H9 (cell line): Measurements from ENCODE around the gene KRT25. TPM values are rescaled to one million over a fixed set of nuclear protein-coding genes. Genes with fewer than 3 reads are reported as not detected.

Source experiments
- DNase-seq: peaks from one replicate; pipeline ENCODE4 v3.0.0-alpha.2; 2017
- H2AFZ ChIP-seq: one replicate; pipeline ENCODE4 v1.6.1; 2013; ENCODE audit warnings: mild to moderate bottlenecking, low read length, control low read depth, moderate library complexity
- H2AK5ac ChIP-seq: 2 replicates; pipeline ENCODE4 v1.6.1; 2013; ENCODE audit warnings: low read length, control low read depth, mixed read lengths; ENCODE audit not compliant: insufficient read length
- H2BK120ac ChIP-seq: one replicate; pipeline ENCODE4 v1.6.1; 2013; ENCODE audit warnings: low read depth, mild to moderate bottlenecking, low read length, control low read depth, inconsistent platforms; ENCODE audit not compliant: poor library complexity, severe bottlenecking
- H2BK12ac ChIP-seq: 2 replicates; pipeline ENCODE4 v1.6.1; 2013; ENCODE audit warnings: low read length, control low read depth, mixed read lengths, low read depth; ENCODE audit not compliant: insufficient read length
- H2BK15ac ChIP-seq: 2 replicates; pipeline ENCODE4 v1.6.1; 2013; ENCODE audit warnings: low read depth, low read length, control low read depth
- H2BK20ac ChIP-seq: one replicate; pipeline ENCODE4 v1.6.1; 2013; ENCODE audit warnings: low read depth, mild to moderate bottlenecking, low read length, control low read depth, inconsistent platforms; ENCODE audit not compliant: poor library complexity, severe bottlenecking
- H2BK5ac ChIP-seq: 2 replicates; pipeline ENCODE4 v1.6.1; 2013; ENCODE audit warnings: low read length, control low read depth, mixed read lengths; ENCODE audit not compliant: insufficient read length
- H3K14ac ChIP-seq: 2 replicates; pipeline ENCODE4 v1.6.1; 2013; ENCODE audit warnings: low read length, control low read depth; ENCODE audit not compliant: insufficient read depth
- H3K18ac ChIP-seq: 2 replicates; pipeline ENCODE4 v1.6.1; 2013; ENCODE audit warnings: low read depth, mild to moderate bottlenecking, mixed read lengths, low read length, control low read depth; ENCODE audit not compliant: insufficient read length
- H3K23ac ChIP-seq: 2 replicates; pipeline ENCODE4 v1.6.1; 2013; ENCODE audit warnings: low read length, control low read depth, mixed read lengths, low read depth; ENCODE audit not compliant: insufficient read length
- H3K23me2 ChIP-seq: 2 replicates; pipeline ENCODE4 v1.6.1; 2013; ENCODE audit warnings: low read depth, mild to moderate bottlenecking, mixed read lengths, low read length, control low read depth; ENCODE audit not compliant: insufficient read length, poor library complexity, severe bottlenecking
- H3K27ac ChIP-seq: 2 replicates; pipeline ENCODE4 v1.5.1; 2013; ENCODE audit warnings: low read length, control low read depth, mixed read lengths, low read depth; ENCODE audit not compliant: insufficient read length
- H3K27me3 ChIP-seq: 2 replicates; pipeline ENCODE4 v1.6.1; 2013; ENCODE audit warnings: low read length, control low read depth, inconsistent platforms; ENCODE audit not compliant: insufficient read depth
- H3K4ac ChIP-seq: 2 replicates; pipeline ENCODE4 v1.6.1; 2013; ENCODE audit warnings: low read depth, mild to moderate bottlenecking, control low read depth, inconsistent platforms, low read length, moderate library complexity
- H3K4me1 ChIP-seq: 2 replicates; pipeline ENCODE4 v1.6.1; 2013; ENCODE audit warnings: low read length, control low read depth, inconsistent platforms; ENCODE audit not compliant: insufficient read depth
- H3K4me2 ChIP-seq: 2 replicates; pipeline ENCODE4 v1.6.1; 2013; ENCODE audit warnings: low read length, control low read depth, mixed read lengths; ENCODE audit not compliant: insufficient read length, insufficient read depth
- H3K56ac ChIP-seq: 2 replicates; pipeline ENCODE4 v1.6.1; 2013; ENCODE audit warnings: low read depth, mild to moderate bottlenecking, mixed read lengths, low read length, control low read depth; ENCODE audit not compliant: insufficient read length
- H3K79me1 ChIP-seq: 2 replicates; pipeline ENCODE4 v1.6.1; 2013; ENCODE audit warnings: low read depth, mild to moderate bottlenecking, moderate library complexity, low read length, control low read depth, inconsistent platforms; ENCODE audit not compliant: insufficient read depth, poor library complexity, severe bottlenecking
- H3K79me2 ChIP-seq: 2 replicates; pipeline ENCODE4 v1.6.1; 2013; ENCODE audit warnings: low read length, control low read depth, inconsistent platforms; ENCODE audit not compliant: insufficient read depth
- H3K9ac ChIP-seq: 2 replicates; pipeline ENCODE4 v1.6.1; 2013; ENCODE audit warnings: low read length, control low read depth, mixed read lengths; ENCODE audit not compliant: insufficient read length; ENCODE audit errors: extremely low read depth
- H3K9me3 ChIP-seq: one replicate; pipeline ENCODE4 v1.6.1; 2013; ENCODE audit warnings: low read depth, low read length, inconsistent platforms; ENCODE audit not compliant: control insufficient read depth
- H3T11ph ChIP-seq: one replicate; pipeline ENCODE4 v1.6.1; 2013; ENCODE audit warnings: mild to moderate bottlenecking, low read length, control low read depth, inconsistent platforms
- H4K20me1 ChIP-seq: one replicate; pipeline ENCODE4 v1.6.1; 2013; ENCODE audit not compliant: control insufficient read depth, insufficient read length, insufficient read depth
- H4K5ac ChIP-seq: 2 replicates; pipeline ENCODE4 v1.6.1; 2013; ENCODE audit warnings: low read depth, mild to moderate bottlenecking, mixed read lengths, low read length, control low read depth; ENCODE audit not compliant: insufficient read length
- H4K8ac ChIP-seq: replicated peaks from 2 replicates; pipeline ENCODE4 v1.6.1; 2013; ENCODE audit warnings: low read length, control low read depth, mixed read lengths, low read depth; ENCODE audit not compliant: insufficient read length
- H4K91ac ChIP-seq: 2 replicates; pipeline ENCODE4 v1.6.1; 2013; ENCODE audit warnings: low read depth, mild to moderate bottlenecking, moderate library complexity, mixed read lengths, low read length, control low read depth; ENCODE audit not compliant: insufficient read length
- H3K27ac Mint-ChIP-seq, 3 experiments: 2 replicates in 2 of 3; 3 replicates in 1 of 3; pipeline ENCODE4 v1.8.0; 2020 to 2021; ENCODE audit warnings: mixed read lengths in 3 of 3, mild to moderate bottlenecking in 1 of 3, moderate library complexity in 1 of 3
- H3K27me3 Mint-ChIP-seq: 2 replicates; pipeline ENCODE4 v1.8.0; 2021; ENCODE audit warnings: low read depth, mild to moderate bottlenecking, moderate library complexity, mixed read lengths
- H3K36me3 Mint-ChIP-seq, 3 experiments: 2 replicates in 2 of 3; 3 replicates in 1 of 3; pipeline ENCODE4 v1.8.0; 2020 to 2021; ENCODE audit warnings: low read depth in 3 of 3, mixed read lengths in 3 of 3; ENCODE audit not compliant: insufficient read depth in 1 of 3
- H3K4me1 Mint-ChIP-seq, 2 experiments: 2 replicates each; pipeline ENCODE4 v1.8.0; 2020; ENCODE audit warnings: mixed read lengths in 2 of 2
- H3K4me3 Mint-ChIP-seq, 2 experiments: 2 replicates in 1 of 2; 3 replicates in 1 of 2; pipeline ENCODE4 v1.8.0; 2020 to 2021; ENCODE audit warnings: mild to moderate bottlenecking in 2 of 2, mixed read lengths in 2 of 2, moderate library complexity in 1 of 2
- H3K9me3 Mint-ChIP-seq, 2 experiments: 2 replicates in 1 of 2; 3 replicates in 1 of 2; pipeline ENCODE4 v1.8.0; 2020; ENCODE audit warnings: mild to moderate bottlenecking in 2 of 2, mixed read lengths in 2 of 2, moderate library complexity in 1 of 2
- CTCF ChIP-seq: fragments of 200-600 bp; sonication (generic); conservative IDR thresholded peaks from 3 replicates; pipeline ENCODE4 v1.8.0; 2021; ENCODE audit warnings: antibody characterized with exemption, mild to moderate bottlenecking
- WGBS: extraction: QIAGEN DNeasy Blood & Tissue Kit; methylation state at CpG from one replicate; pipeline ENCODE4 v1.1.7; 2013; ENCODE audit warnings: missing lambda C conversion rate, low lambda C conversion rate, mixed read lengths; ENCODE audit not compliant: insufficient read length; ENCODE audit errors: extremely low coverage; 5-methylcytosine and 5-hydroxymethylcytosine counted together
- total RNA-seq: library from RNA; stranded (reverse); gene quantifications from 2 replicates; pipeline ENCODE4 v1.2.1, GENCODE V29; 2021

Gene KRT25
- total RNA-seq, 1 experiment from 2014 or later, result not detected

DNA sequence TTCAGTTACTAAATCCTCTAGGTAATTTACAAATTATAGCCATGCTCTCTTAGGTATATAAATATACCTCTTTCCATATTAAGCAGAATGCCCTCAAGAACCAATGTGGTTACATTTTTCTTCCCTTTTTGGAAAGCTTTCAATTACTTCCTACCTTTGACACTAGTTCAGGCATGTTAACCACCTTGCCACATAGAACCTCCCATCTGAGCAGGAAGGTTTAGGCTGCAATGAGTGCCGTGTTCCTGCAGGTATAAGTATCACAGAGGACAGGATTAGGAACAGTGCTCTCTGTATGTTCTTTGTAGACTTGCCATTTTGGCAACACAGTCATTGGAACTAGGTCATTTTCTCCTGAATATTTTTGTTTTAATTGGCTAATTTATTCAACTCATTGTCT lies 20.1 kb downstream of the KRT25 start:
- Histone ChIP-seq H2BK120ac (no peak overlapping the region), H2BK5ac (no peak overlapping the region), H2AFZ (no peak overlapping the region), H2BK20ac (no peak overlapping the region), H3K4me1 (no peaks in the 10 kb centered on the region), H2BK15ac (no peak overlapping the region), H2BK12ac (no peak overlapping the region), H3K4me2 (no peak overlapping the region), H3K9ac (no peak overlapping the region), H3K56ac (no peak overlapping the region), H3K79me1 (no peaks in the 10 kb centered on the region), H3T11ph (no peak overlapping the region), H4K8ac (no peak overlapping the region), H3K4ac (no peak overlapping the region), H2AK5ac (no peak overlapping the region), H4K5ac (no peak overlapping the region), H3K79me2 (no peaks in the 10 kb centered on the region), H3K23ac (no peak overlapping the region), H3K23me2 (no peaks in the 10 kb centered on the region), H4K20me1 (no peaks in the 10 kb centered on the region), H4K91ac (no peak overlapping the region), H3K27ac (no peak overlapping the region), H3K18ac (no peak overlapping the region), H3K9me3 (no peaks in the 10 kb centered on the region), H3K27me3 (no peaks in the 10 kb centered on the region), H3K14ac (no peak overlapping the region)
- Mint-ChIP-seq H3K27ac (no peak overlapping the region), H3K4me1 (no peaks in the 10 kb centered on the region), H3K27me3 (peaks cover 25% of the 10 kb centered on the region), H3K9me3 (peaks cover 4 to 14% of the 10 kb centered on the region in 2 experiments; a peak in 4 of 5 replicates), H3K36me3 (no peaks in the 10 kb centered on the region), H3K4me3 (no peak overlapping the region)
- no peak for TF ChIP-seq CTCF
- no peak for DNase-seq
- no CpG with 5 or more reads among the region's 1 CpG for WGBS
